HG02798 (cell line): ENCODE data around the gene COL23A1.

Experiments
- ATAC-seq: cut with Tn5 transposase; IDR thresholded peaks from one replicate; pipeline ENCODE4 v1.9.1; 2021; ENCODE audit warnings: mild to moderate bottlenecking; ENCODE audit not compliant: unreplicated experiment, poor library complexity

Gene COL23A1

GRCh38 chr5:178560911-178561310 is 29.3 kb downstream of the COL23A1 start:
- no peak for ATAC-seq

GRCh38 chr5:178557416-178557815 is 32.8 kb downstream of the COL23A1 start:
- no peak for ATAC-seq

- ATAC-seq, result no peak
Observed at GRCh38 chr5:178555771-178556211, 34.4 kb downstream of the COL23A1 start.

GRCh38 chr5:178555005-178555404 is 35.2 kb downstream of the COL23A1 start:
- no peak for ATAC-seq

- ATAC-seq, result no peak
Observed at GRCh38 chr5:178554311-178554710, 35.9 kb downstream of the COL23A1 start.

- no peak for ATAC-seq
Observed at GRCh38 chr5:178553517-178553916, 36.7 kb downstream of the COL23A1 start.

GRCh38 chr5:178551468-178551867 is 38.7 kb downstream of the COL23A1 start:
- no peak for ATAC-seq

GRCh38 chr5:178551059-178551458 is 39.1 kb downstream of the COL23A1 start:
- ATAC-seq, result no peak

GRCh38 chr5:178548746-178549145 is 41.4 kb downstream of the COL23A1 start:
- no peak for ATAC-seq

- no peak for ATAC-seq
Observed at GRCh38 chr5:178547753-178548415, 42.3 kb downstream of the COL23A1 start.

- ATAC-seq, result no peak
Observed at GRCh38 chr5:178547052-178547666, 43.0 kb downstream of the COL23A1 start.

- ATAC-seq, result no peak
Observed at GRCh38 chr5:178546675-178547033, 43.5 kb downstream of the COL23A1 start.

- no peak for ATAC-seq
Observed at GRCh38 chr5:178545941-178546674, 44.1 kb downstream of the COL23A1 start.

GRCh38 chr5:178545176-178545575 is 45.0 kb downstream of the COL23A1 start:
- no peak for ATAC-seq

GRCh38 chr5:178544166-178544834 is 45.9 kb downstream of the COL23A1 start:
- no peak for ATAC-seq

- no peak for ATAC-seq
Observed at GRCh38 chr5:178542455-178542854, 47.7 kb downstream of the COL23A1 start.

- no peak for ATAC-seq
Observed at GRCh38 chr5:178540526-178540925, 49.7 kb downstream of the COL23A1 start.

GRCh38 chr5:178538741-178539229 is 51.4 kb downstream of the COL23A1 start:
- ATAC-seq, result no peak

- no peak for ATAC-seq
Observed at GRCh38 chr5:178537467-178538371, 52.5 kb downstream of the COL23A1 start.
